NCI-H2171 treated with DMSO at 0.1 percent for 48 hours (cell line): Measurements from ENCODE around the gene UMAD1.

ENCODE experiments used
- DNase-seq: peaks from one replicate; lab custom pipeline; 2025; lab: John Stamatoyannopoulos, UW

UMAD1 gene

DNA sequence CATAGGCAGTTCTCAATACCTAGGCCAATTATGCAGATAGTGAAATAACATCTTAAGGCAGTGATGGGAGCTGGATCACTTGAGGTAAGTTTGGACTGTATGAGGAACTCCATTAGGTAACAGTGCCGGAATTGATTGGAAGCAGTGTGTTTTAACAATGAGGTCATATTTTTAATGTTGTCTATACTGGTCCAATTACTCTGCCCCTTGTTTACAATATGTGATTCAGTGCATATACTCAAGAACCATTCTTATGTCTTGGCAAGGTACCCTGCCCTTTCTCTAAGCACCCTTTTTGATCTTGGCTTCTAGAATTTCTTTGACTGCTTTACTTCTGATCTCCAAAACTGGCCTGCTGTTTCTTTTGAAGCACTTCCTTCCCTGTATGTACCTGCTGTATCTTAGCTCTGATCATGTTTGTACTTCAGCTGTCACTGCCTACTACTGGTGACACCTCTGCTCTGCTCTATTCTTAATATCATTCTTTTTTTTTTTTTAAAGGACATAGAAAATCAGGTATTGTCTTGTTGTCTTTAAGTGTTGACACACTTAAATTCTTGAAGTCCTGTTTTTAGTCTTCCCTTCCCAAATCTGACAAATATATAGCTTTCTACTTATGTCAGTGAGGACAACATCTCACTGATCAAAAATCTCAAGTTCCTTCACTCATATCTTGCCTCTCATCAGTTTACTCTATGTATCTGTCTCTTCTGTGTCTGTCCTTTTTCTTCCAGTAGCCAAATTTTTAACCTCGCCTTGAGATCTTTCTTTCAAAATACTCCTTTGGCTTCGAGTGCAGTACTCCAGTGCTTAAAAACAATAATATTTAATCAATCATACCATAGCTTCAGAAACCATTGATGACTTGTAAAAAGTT lies 124.2 kb downstream of the UMAD1 start:
- no peak for DNase-seq

DNA sequence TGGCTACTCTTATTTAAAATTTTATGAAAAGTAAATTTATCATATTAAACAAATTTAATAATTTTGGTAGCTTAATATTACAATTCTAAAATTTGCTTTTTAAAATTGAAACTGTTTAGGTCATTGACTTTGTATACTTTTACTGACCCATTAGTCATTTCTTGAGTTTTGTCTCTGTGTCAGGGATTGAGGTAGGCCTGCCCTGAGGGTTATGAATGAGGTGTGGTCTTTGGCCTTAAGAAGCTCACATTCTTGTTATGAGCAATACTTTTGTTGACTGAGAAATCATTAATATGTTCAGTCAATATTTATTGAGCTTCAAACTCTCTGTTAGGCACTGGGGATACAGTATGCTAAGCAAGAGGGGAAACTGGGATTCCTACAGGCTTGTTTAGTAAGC lies 124.9 kb downstream of the UMAD1 start:
- no peak for DNase-seq

DNA sequence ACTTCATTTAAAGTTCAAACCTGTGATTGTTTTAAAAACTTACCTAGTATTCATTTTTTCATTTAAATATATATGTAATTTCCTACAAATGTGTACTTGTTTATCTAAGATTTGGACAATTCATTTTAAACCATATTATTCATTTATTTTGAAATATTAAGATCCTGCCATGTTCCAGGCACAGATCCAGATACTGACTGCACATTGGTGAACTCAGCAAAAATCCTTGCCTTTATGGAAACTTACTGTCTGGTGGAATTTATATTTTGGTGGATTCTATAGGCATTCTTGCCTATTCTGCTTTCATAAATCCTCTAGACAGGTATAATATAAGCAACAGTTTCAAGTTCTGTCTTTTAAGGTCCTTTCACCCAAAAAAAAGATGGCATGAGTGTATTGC lies 126.1 kb downstream of the UMAD1 start:
- no peak for DNase-seq

DNA sequence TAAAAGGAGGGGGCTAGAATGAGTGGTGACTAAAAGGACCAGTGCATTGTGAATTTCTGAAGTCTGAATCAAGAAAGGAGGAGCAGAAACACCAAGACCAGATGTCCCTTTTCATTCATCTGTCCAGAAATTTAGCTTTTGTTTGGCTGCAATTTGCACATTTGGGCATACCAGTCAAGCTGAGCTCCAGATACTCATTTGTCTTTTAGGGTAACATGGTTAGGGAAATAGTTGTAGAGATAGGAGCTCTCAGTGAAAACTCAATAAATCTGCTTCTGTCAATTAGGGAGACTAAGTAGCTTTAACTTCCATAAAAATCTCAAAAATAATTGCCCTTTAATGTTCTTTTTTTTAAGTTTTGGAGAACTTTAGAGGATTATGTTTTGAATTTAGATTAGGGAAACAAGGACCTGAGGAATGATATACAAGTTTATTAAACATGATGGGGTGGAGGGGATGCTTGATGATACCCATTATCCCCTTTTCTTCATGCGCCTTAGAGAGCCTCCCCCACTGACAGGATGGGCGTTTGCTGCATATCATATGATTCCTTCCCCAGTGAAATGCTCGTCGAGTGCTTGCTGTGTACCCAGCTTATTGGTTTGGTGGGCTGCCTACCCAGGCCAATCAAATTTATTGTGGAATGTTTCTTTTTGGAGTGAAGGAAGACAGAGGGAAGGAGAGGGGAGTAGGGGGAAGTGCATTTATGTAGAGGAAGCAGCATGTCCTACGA lies 128.6 kb downstream of the UMAD1 start:
- no peak for DNase-seq

DNA sequence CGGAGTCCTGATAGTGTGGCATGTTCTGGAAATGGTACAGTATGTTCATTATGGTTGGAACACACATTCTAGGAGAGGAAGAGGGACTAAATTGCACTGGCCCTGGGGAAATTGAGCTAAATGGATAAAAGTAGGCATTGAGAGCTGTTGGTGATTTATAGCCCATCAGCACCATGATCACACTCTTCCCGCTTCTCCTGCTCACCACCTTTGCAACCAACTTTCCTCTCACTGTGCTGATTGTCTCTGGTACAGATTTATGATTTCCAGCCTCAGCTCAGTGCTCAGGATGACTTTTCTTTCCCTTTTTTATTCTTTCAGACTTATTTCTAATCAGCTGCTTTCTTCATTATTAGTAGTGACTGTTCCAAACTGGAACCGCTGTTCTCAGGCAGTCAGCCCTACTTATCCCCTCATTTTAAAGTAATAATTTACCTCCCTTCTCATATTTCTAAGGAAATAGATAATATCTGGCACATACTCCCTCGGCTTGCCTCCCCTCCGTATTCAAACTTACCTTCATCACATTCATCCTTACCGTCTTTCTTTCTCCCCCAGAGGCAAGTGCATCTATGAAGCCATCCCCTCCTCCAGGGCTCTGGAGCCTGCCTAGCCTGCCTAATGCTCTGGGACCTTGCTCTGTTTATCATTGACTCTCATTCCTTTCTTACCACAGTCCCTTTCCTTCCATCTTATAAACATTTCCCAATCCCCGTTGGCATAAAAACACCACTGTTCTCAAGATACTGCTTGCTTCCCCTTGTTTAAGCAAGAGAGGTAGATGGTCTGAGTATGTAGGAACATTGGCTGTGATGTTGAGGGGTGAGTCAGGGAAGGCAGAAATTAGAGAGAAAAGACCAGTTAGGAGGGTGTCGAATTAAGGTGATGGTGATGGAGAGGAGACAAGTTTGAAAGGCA lies 129.4 kb downstream of the UMAD1 start:
- DNase-seq, result no peak

DNA sequence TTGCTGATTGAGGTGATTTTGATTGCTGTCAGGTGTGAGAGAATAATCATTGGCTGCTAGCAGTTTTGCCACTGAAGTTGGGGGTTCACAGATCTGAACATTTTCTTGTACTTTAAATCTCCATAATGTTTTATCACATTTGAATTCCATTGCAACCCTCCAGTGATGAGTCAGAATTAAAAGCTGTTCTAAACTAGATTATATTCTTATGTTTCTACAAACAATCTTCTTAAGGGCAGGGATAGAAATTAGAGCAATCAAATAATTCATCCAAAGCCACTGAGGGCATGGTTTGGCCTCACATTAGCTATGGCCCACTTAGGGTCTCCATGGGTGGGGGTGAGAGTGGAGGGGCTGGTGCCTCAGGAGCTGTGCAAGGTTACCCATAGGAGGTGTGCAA lies 130.9 kb downstream of the UMAD1 start:
- DNase-seq, result no peak

DNA sequence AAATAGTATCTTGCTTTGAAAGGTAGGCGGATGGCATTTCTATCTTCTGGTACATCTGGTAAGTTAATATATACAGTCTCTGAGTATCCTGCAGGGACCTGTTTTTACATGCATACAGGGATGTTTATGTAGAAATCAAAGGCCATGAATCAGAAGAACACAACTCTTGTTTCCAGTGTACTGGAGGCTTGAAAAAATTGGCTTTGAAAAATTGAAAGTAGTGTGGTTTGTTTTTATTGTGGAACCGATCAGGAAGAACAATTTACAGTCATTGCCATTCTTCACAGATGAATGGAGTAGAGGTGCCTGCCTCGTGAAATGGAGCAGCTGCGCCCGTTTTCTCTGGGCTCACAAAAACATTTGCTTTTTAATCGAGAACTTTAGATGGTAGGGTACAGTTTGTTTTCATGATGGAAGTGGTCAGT lies 131.9 kb downstream of the UMAD1 start:
- peak; percentile 82 for DNase-seq

DNA sequence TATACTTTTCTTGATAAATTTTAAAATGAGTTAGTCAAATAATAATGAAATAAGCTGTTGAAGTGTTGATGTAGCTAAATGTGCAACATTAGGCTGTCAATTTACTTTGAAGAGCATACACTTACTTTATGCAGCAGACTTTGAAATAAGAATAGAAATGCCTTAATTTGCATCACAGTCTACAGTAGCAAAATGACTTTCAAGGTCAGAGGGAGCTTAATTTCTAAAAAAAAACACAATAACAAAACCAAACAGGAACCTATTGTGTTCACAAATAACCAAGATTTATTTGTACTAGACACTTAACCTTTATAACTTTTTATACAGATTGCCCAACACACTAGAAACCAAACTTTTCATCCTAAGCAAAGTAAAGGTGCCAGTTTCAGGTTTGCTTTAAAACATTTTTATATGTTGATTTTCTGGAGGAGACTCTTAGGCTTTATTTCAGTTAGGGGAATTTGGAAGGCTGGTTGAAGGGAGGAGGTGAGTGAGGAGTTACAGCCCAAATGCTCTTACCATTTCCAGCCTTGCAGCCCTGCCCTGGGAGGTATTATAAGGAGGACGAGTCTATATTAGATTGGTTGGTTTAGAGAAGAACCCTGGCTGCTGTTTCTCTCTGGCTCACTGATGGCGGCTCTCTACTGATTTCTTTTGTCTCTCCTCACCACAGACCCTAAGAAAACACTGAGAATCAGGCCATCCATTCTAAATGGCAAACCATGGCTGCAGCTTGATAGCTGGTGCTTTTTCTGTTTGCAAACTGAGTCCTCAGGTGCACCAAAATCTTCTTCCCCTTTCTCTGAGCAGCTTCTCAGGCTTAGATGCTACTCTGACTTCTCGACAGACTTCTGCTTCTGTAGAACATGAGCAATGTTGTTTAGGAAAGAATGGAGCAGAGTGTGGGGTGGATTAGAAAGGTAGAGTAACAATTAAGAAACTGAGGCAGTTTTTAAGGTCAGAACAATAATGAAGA lies 133.1 kb downstream of the UMAD1 start:
- DNase-seq, result no peak

DNA sequence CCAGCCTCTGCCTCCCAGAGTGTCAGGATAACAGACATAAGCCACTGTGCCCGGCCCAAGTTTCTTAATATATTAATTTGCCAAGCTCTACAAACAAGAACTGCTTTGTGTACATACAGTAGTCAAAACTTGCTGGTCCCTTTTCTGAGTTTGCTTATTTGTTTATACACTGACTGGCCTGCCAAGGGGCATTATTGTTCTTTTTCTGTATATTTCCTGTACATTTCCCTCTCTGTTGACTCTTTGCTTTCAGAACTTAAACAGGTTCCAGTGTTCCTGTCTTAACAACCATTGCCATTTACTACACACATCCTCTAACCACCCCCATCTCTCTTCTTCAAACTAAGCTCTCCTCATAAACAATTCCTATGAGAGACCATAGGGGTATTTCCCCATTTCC lies 139.3 kb downstream of the UMAD1 start:
- no peak for DNase-seq

DNA sequence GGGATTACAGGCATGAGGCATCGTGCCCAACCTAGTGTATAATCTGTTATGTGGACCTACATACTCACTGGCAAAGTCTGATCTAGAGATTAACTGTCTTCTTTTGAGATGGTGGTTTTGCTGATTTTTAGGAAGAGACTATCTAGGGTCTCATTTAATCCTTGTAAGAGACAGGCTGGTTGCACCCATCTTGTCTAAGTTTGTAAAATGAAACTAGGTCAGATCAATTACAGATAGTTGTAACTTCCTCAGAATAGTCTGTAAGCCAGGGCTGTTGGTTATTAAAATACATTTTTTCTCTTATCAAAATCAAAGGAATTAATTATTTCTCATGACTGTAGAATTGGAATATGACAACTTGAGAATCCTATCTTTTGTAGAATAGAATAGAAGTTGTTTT lies 142.4 kb downstream of the UMAD1 start:
- no peak for DNase-seq

DNA sequence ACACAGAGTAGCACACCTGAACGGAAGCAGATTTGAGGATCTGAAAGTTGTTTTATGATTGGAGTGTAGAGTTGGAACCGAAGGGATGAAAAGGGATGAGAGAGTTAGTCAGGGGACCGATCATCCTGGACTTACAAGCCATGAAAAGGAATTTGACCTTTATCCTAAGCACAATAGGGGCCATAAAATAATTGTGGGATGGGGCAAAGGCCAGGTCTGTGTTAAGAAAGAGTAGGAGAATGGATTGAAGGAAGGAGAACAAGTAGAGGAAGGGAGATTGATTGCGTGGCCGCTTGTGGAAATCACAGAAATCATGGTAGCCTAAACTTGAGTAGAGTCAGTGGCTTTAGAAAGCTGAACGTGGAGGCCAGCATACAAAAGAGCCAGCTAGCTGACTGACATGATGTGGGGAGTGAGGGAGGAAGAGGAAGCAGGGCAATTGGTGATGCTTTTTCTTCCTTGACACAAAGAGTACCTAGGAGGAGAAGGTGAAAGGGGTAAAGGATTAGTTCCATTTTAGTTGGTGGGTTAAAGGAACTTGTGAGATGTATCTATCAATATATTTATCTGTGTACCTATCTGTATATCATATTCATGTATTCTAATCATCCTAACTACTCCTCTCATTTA lies 144.9 kb downstream of the UMAD1 start:
- no peak for DNase-seq

DNA sequence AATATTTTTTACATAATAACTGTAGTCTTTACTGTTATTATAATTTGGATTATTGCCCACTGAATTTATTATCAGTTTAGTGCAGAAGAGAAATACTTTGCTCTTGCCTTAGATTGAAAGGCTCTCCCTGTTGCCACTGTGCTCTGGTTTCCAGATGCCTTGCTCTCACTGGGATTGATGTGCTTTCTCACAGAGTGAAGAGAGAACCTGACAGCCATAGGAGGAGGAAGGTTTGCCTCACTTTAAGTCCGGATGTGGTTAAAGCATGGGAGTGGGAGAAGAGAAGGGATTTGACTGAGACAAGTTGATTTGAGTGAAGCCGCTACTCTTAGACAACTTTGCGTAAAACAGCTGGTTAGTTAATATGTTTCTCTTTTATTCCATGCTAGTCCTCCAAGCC lies 146.0 kb downstream of the UMAD1 start:
- DNase-seq, result no peak

DNA sequence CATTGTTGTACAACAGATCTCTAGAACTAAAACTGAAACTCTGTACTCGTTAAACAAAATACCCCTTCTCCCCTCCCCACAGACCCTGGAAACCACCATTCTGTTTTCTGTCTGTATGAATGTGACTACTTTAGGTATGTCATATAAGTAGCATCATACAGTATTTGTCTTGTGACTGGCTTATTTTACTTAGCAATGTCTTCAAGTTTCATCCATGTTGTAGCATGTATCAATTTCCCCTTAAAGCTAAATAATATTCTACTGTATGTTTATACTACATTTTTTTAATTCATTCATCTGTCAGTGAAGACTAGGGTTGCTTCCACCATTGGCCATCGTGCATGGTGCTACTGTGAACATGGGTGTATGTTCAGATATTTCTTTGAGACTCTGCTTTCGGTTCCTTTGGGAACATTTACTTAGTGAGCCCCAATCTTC lies 149.0 kb downstream of the UMAD1 start:
- no peak for DNase-seq

DNA sequence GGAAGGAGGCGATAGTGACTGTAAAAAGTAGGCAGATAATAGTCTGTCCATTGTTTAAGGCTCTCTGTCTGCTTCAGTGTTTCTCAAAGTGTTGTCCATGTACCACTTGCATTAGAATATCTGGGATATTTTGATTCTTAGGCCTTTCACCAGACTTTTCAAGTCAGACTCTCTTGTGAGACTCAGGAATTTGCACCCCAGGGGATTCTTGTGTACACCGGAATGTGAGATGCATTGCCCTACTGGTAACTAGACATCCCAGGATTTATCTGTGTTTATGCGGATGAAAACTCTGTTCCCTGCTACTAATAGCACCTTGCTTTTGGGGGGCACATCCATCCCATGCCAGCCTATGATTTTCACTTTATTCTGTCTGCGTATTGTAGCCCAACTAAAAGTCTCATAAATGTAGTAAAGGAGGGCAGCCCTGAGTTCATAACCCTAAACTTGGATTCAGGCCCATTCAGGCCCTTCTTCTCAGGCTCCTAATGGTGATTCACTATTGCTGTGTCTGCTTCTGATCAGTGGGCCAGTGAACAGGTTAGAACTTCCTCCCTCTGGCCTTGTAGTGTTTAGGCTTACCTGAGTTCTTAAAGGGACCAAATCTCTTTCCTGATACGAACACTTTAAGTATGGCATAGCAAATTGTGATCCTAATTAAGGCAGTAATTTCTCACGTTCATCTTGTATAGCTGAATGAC lies 149.6 kb downstream of the UMAD1 start:
- no peak for DNase-seq

DNA sequence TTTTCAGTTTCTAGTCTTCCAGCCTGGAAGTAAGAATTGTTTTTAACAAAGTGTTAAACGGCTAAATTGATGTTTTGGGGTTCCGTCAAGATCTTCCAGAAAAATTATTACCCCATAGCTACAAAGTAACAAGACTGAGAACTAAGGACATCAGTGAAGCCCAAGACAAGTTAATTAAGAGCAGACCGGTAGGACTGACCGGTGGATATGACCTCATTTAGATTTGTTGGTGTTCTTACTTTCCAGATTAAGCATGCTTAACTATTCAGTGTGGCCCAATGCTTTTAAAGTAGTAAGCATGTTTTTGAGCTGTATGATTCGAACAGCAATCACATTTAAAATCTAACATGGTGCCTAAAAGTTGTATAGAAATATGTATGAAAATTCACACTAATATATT lies 151.0 kb downstream of the UMAD1 start:
- DNase-seq, result no peak

DNA sequence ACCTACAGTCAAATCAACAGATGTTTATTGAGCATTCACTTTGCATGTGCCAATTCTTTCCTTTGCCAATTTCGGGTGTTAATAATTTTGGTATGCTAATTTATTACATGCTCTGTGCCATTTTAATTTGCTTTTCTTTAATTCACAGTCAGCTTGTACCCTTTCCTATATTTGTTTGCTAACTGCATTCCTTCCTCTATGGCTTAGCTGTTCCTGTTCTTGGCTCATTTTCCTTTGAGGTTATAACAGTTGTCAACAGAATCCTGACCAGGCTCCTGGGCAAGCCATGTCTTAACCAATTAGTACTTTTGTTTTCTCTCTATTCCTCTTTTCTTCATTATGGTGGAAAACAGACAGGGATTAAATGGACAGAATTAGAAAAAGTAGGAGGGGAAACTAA lies 151.5 kb downstream of the UMAD1 start:
- no peak for DNase-seq

DNA sequence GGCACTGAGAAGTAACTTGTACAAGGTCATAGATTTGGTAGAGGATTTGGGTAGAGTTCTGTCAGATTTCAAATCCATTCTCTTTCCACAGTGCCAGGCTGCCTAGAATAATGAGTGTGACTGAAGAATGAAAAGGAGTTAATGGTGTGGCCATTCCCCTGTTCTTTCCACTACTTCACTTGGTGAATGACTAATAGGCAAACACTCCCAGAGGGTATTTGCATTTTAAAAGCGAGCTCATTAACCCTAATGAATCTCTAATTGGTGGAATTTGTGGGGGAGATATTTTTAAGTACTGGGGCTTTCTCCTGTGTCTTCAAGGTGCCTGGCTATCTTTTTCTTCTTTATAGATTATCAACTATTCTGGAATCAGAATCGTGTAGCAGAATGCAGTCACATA lies 152.7 kb downstream of the UMAD1 start:
- no peak for DNase-seq

DNA sequence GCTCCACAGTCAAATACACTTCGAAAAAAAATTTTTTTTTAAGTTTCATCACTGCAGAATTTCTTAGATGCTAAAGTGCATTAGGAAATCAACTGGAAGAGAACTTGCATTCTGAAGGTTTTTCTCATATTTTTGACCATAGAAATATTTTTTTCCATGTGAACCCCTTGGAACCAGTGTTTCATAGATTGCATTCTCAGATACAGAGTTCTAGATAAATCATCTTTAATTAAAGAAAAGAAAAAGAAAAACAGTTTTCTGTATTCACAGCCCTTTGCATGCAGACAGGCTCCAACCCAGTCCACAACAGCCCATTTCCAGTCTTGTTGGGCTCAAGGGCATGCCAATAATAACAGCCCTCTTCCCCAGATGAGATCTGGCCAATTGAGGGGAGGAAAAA lies 153.4 kb downstream of the UMAD1 start:
- DNase-seq, result no peak

DNA sequence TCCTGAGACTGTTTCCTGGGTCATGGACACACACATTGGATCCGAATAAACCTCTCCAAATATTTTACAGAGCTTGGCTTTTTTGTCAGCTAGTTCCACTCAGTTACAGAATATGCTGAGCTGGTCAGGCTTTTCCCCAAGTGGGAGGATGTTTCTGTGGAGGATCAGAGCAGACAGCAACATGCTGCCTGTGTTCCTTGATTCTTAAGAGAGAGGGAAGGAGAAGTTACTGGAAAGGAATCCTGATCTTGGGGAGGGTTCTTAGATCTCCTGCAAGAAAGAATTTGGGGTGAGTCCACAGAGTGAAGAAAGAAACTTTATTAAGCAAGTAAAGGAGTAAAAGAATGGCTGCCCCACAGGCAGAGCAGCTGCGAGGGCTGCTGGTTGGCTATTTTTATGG lies 154.7 kb downstream of the UMAD1 start:
- no peak for DNase-seq

DNA sequence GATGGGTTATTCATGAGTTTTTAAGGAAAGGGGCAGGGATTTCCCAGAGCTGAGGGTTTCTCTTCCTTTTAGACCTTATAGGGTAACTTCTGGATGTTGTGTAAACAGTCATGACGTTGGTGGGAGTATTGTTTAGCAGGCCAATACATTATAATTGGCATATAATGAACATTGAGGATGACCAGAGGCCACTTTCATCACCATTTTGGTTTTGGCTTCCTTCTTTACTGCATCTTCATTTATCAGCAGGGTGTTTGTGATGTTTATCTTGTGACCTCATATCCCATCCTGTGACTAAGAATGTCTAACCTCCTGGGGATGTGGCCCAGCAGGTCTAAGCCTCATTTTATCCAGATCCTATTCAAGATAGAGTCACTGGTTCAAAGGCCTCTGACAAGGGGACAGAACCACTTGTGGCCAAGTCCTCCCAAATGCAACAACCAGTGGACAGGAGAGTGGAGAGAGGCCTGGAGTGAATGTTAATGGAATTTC lies 155.1 kb downstream of the UMAD1 start:
- no peak for DNase-seq
